ENCODE measurements around the gene TMEM154.

Gene TMEM154, protein sequence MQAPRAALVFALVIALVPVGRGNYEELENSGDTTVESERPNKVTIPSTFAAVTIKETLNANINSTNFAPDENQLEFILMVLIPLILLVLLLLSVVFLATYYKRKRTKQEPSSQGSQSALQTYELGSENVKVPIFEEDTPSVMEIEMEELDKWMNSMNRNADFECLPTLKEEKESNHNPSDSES

DNA sequence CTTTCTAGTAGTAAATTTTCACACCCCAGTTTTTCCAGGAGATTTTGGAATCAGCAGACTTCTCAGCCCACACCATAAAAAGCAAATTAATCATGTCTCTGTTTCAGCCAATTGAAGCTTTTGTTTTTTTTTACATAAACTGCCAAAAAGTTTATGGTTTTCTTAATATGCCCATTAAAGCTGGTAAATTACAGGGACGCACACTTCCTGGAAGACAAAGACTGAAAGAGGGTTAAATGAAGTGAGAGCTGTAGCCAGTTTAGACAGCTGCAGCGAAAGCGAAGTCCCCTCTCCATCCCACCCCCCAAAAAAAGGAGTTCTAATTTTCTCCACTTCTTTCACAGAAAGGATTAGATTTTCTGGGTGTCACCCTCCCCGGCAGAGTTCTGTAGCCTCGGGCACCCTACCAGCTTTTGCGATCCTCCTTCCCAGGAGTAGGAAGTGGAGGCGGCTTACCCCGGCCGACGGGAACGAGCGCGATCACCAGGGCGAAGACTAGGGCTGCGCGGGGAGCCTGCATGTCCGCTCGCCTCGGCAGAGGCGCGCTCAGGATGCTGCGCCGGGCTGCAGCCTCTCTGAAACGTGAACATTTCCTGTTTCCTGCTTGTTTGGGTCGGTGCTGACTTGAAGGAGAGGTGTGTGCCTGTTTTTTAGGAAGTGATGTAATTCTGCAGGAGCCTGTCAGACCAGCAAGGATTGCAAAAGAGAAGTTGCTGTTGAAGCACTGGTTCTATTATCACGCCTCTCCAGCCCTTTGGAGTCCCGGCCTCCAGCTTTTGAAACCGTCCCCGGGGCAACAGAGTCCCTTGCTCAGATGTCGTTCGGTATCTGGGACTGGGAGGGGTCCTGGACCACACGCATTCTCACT is at the start of gene TMEM154:
Gene TMEM154, minus strand, starts transcription at position 584 of the 868 bp plus-strand sequence. Its CDS starts 64 bp downstream, at position 520.
- peak; percentile 67 for DNase-seq

DNA sequence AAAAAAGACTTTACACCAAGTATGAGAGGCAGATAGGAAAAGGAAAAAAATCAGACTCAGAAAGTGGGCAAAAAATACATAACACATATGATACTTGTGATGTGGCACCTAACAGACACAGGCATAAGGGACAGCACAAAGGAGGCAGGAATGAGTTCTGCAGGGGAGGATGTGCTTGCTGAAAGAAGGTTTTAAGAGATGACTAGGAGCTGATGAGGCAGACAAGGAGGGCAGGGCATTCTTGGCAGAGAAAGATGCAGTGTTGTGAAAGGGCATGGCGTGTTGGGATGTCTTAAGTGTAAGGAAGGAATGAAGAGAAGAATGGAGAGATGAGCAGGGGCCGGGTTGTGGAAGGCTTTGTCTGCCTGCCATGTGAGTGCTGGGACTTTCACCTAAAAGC is 49.7 kb upstream of the TMEM154 start:
- no peak for DNase-seq

DNA sequence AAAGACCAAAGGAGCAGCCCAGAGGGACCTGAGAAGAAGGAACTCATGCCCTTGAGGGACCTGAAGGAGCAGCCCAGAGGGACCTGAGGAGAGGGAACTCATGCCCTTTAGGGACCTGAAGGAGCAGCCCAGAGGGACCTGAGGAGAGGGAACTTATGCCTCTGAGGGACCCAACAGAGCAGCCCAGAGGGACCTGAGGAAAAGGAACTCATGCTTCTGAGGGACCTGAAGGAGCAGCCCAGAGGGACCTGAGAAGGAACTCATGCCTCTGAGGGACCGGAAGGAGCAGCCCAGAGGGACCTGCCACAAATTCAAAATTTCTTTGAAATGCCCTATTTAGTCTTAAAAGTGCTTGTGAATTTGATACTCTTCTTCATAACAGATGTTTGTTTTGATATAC is 48.5 kb upstream of the TMEM154 start:
- DNase-seq = no peak

DNA sequence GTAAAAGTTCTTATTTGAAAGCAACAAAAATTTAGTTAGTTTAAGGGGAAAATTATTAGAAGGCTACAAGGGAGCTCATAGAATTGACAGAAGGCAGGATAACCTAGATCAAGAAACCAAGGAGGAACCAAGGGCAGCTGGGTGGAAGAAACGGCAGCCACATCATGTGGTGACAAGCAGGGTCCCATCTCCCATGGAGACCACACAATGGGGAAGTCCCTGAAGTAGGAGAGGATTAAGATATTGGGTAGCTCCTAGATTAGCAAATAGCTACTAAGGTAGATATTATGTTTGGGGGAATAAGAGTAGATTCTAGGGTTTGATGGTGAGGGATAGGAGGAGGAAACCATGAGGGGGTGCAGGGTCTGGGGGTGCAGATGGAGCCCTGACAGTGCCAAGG is 48.0 kb upstream of the TMEM154 start:
- no peak for DNase-seq

DNA sequence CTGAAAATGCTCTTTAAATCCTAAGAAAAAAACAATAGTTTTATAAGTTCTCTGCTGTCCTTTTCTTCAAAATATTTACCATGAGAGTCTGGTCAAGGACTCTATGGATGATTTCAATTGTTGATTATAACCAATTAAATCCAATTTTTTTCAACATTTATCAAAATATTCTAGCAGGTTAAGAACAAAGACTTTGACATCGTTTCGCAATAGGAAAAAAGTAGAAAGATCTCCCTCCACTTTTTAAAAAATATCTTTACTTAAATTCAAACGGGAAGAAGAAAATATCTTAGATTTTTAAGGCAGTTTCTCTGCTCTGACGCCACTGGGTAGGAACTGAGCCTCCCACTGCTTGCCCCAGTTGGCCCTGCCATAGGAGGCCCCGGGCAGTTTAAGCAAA is 44.7 kb upstream of the TMEM154 start:
- no peak for DNase-seq

DNA sequence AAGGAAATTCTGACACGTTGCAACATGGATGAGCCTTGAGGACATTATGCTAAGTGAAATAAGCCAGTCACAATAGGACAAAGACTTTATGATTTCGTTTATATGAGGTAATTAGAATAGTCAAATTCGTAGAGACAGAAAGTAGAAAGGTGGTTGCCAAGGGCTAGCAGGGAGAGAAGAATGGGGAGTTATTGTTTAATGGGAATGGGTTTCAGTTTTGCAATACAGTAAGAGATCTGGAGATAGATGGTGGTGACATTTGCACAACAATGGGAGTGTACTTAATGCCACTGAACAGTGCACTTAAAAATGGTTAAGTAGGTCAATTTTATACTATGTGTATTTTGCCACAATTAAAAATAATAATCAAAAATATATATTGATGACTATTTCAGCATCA is 43.4 kb upstream of the TMEM154 start:
- DNase-seq = no peak

DNA sequence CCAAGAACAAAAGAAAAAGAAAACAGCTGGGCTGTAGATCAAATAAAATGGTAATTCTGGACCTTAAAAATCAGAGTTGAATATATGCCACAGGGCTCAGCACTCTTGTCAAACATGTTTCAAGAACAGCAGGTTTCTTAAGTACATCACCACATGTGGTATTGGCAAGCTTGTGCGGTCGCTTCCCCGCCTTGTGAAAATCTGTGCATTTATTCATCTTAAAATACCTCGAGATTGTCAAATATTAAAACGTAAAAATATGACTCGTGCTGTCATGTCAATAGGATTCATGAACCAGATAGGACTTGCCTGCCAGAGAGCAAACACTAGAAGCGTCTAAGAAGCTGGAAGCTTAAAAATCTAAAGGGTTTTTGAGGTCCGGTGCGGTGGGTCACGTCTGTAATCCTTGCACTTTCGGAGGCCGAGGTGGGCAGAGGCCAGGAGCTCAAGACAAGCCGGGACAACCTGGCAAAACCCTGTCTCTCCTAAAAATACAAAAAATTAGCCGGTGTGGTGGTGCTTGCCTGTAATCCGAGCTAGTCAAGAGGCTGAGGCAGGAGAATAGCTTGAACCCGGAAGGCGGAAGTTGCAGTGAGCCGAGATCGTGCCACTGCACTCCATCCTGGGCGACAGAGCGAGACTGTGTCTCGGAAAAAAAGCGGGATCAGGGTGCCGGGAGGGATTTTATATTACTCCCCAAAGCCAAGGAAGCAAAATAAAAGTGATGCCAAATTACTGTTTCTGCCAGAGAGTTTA is 40.2 kb upstream of the TMEM154 start:
- no peak for DNase-seq

DNA sequence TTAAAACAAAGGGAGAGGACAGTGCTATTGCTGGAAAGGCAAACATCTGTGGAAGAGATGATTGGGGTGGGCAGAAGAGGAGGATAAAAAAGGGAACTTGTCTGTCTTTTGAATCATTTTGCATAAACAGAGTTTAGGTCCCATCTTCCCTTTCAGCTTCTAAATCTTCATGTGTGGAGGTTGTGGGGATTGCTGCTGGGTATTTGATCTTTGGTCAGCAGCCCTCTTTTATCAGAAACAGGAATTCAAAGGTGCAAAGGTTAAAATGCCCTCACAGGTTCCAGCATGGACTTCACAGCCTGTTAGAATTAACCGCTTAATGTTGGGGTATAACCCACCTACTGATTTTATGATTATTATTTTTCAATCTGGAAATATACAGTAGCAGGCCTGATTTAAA is 39.5 kb upstream of the TMEM154 start:
- no peak for DNase-seq

DNA sequence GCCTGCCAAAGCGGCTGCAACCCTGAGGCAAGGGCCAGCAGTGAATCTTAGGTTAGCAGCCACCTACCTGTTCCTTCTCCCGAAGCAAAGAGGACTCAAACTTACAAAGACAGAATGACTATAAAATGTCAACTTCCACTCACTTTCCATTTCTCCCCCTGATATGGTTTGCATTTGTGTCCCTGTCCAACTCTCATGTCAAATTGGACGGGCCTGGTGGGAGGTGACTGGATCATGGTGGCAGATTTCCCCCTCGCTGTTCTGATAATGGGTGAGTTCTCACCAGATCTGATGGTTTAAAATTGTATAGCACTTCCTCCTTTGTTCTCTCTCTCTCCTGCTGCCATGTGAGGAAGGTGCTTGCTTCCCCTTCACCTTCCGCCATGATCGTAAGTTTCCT is 35.3 kb upstream of the TMEM154 start:
- no peak for DNase-seq

DNA sequence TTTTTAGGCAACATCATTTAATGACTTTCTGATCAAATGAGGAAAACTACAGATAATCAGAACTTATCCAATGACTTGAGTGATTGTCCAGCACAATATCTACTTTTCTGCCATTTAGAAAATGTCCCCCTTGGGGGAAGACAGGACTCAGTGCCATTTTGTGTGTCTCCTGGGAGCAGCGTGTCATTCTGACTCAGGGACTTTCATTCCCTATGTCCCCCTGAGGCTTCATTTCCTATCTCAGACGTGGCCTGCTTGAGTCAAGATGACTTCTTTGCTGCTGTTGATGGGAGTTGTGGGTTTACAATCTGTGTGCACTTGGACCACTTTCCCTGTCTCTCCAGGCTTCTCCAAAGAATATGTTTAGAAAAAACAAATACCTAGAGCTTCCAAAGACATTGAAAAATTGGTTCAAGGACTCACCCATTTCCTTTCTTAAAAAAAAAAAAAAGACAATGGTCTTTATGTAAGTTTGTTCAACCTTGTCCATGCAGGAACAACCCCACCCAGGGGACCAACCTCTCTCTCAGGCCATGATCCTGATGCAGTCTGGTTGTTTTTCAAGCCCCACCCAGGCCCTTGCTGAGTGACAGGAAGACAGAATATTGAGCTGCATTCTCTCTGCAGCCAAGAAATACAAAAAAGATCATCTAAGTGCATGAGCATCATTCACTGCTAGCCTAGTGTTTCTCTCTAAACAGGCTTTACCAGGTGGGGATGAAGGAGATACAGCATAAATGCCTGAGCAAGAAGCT is 34.3 kb upstream of the TMEM154 start:
- DNase-seq = no peak

DNA sequence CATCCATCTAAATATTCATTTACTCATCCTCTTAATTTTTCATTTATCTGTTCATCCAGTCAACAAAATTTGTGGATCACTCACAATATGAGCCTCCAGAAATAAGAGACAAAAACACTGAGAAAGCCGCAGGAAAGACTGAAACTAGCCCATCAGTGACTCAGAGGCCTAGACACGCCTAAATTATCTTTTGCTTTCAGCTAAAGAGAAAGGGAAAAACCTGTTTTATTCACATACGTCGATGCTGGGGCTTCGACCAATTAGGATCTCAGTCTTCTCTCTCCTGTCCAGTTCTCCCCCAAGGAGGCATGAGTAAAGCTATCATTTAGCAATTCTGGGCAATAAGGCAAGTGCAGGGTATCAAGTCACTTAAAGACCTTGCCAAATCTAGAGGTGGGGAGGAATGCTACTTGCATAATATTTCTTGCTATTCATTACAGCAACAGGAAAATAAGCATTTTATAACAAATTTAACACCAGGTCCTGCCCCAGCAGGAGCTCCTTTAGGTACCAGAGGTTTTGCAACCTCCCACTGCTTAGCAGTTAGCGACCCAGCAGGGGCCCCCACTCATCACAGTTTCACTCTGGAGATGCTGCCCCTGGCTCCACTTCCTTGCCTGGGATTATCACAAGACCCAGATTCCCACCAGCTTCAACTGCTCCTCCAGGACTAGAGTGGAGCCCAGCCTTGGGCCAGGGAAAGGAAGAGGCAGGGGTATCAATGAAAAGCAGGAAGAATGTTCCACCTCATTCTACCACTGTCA is 30.1 kb upstream of the TMEM154 start:
- no peak for DNase-seq

DNA sequence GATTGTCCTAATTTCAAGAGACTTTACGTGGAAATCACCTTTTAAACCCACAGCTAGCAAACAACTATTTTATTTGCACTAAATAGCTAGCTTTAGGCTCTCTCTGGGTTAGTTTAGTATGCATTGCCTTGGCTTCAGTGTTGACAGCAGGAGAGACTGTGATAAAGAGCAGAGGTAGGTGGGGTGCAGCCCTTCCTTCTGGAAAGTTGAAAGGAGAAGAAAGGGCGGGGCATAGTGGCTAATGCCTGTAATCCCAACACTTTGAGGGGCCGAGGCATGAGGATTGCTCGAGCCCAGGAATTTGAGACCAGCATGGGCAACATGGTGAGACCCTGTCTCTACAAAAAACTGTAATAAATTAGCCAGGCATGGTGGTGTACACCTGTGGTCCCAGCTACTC is 29.0 kb upstream of the TMEM154 start:
- no peak for DNase-seq

DNA sequence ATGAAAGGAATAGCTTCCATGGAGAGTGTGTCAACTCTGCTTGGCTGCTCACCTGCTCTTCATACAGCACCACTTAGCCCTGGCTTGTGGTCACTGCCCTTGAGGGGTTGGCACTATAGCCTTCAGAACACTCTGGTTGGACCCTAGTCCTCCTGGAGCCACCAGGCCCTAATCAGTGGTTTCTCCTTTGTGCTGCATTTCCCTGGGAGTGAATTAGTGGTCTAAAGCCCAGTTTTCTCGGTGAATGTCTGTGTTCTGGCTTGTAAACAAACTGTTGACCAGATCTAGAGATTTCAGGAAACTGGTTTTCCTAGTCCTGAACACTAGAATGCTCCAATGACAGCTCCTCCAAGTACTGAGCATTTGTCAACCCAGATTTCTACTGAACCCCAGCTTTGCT is 28.6 kb upstream of the TMEM154 start:
- DNase-seq = no peak

DNA sequence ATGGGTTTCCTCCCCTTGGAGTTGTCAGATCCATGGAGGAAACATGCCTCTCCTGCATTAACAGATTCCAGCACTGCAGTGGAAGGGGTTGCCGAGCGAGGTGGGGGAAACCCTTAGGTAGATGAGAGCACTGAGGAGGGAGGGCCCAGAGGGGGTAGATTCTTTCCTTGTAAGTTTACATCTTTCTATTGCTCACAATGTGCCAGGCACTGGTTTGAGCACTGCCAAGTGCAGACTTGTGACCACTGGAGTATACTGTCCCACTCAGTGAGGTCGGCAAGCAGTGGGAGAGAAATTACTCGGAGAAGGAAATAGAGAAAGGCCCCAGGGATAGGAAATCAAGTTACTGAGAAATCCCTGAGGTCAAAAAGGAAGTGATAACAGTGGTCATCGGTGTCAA is 27.8 kb upstream of the TMEM154 start:
- DNase-seq = no peak

DNA sequence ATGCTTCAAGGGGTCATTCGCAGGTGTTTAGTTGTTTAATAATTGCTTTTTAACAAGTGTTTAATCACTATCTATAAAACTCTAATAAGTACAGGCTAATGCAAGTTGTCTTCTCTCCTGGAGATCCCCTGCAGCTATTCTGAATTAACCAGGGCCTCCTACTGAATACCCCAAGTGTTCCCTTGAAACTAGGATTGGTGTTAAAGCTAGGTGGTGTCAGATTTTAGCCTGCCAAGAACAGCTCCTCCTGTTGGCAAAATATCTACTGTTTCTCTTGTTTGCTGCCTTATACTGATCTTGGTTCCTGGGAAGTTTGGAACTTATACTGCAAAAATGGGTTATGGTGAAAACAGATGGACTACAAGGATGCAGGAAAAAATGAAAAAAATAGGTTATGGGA is 26.1 kb upstream of the TMEM154 start:
- no peak for DNase-seq

DNA sequence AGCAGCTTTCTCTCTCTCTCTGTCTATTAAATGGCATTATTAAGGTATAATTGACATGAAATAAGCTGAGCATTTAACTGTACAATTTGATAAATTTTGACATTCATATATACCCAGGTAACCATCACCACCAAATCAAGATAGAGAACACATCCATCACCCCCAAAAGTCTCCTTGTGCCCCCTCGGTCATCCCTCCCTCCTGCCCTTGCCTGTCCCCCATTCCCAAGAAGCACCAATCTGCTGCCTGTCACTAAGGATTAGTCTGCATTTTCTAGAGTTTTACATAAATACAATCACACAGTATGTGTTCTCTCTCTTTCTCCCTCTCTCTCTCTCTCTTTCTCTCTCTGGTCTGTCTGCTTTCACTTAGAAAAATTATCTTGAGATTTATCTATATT is 25.0 kb upstream of the TMEM154 start:
- no peak for DNase-seq

DNA sequence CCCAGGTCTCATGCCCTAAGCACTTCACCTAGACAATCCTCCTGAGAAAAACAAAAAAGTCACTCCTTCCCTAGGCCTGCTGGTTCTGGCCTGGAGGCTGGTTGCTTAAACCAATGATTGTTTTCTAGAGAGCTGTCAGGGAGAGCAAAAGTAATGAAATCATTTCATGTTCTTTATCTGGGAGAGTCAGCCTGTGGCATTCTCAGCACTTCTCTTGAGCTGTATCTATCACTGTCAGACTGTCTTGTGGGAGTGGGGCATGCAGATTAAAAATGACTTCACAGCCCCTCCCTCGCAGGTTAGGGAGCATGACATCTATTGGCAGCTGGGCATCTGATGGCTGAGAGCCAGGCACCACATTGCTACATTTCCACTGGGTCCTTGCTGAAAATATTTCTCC is 20.4 kb upstream of the TMEM154 start:
- no peak for DNase-seq

DNA sequence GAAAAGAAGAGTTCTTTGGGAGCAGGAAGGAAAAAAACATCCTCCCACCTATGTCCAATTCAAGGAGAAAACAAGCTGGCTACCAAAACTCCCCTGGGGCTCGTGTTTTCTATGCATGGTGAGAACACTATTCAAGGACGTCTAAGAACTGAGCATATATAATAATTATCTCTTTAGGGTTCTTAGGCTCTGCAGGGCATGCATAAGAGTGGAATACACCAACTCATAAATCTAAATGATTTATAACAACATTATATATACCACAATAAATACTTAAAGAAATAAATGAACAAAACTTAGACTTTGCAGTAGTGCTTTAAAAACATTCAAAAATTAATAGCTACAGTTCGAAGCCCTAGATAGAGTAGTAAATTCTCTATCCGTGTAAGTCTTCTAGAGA is 19.5 kb upstream of the TMEM154 start:
- DNase-seq = no peak

DNA sequence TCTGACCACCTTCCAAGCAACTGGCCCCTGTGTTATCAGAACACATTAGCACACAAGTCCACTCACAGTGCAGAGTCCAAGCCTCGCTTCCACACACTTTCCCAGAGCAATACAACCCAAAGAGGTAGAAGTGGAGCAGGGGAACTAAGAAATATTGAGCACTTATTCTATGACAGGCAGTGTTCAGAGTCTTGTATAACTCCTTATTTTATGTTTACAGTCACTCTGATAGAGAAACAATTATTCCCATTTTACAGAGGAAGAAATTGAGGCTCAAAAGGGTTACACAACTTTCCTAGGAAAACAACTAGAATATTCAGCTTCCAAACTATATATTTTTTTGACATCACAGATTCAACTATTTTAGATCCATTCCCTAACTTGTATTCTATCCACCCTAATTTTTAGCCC is 18.3 kb upstream of the TMEM154 start:
- DNase-seq = no peak

DNA sequence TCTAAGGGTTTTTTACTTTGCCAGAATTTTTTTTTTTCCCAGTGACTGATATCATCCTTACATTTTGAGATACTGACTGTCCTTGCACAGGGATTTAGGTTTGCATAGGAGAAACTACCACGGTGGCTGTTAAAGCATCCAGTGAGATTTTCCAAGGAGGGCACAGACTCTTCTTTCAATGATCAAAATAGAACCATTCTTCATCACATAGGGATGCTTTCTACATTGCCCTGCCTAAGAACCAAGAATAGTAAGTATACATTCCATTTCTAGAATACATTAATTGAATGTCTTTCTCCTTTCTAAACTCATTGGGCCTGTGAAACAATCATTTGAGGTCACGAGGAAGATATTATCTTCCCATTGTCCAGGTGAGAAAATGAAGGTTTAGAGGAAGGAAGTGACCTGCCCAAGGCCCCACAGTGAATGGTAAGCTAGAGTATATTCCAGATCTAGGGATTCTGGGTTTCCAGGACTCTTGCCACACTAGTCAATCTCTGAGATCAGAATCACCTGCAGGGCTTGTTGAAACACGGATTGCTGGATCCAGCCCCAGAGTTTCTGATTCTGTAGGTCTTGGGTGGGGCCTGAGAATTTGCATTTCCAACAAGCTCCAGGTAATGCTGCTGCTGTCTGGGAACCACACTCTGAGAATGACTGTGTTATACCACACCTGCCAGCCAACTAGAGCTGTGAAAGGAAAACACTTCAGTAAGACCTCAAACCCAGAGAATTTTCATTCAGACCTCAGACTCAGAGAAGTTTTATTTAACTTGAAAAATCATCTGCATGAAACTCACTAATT is 17.7 kb upstream of the TMEM154 start:
- DNase-seq = no peak

DNA sequence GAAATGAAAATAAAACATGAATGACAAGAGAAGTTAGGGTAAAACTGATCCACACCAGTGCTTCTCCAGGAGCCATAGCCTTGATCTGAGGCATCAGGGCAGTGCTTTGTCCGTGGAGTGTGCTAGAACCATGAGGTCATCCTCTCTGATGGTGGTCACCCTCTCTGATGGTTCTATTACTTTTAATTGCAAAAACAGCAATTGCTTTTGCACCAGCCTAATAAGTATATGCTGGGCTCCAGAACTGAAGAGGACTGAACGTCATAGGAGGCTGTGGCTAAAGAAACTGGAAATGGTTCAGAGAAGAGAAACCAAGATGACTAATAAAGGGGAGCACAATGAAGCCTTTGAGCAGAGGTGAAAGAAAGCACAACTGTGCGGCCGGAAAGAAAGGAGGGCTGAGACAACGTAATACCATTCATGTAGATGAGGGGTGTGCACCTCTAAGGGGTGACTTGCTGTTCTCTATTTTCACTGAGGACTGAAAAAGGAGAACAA is 17.0 kb upstream of the TMEM154 start:
- DNase-seq = peak; percentile 40
